Osteocyte (in vitro differentiated cells): ENCODE measurements around the gene SLC10A1. TPM values are rescaled to one million over a fixed set of nuclear protein-coding genes. Genes with fewer than 3 reads are reported as not detected.
"Not testable (repeated sequence)": the region's sequence is repeated elsewhere in the genome, so short reads cannot be mapped to it uniquely, and the experiment has no call there.

Source experiments
- DNase-seq: peaks from one replicate; pipeline ENCODE4 v3.0.0; 2021; ENCODE audit warnings: mixed read lengths; ENCODE audit not compliant: unreplicated experiment; ENCODE audit errors: extremely low spot score
- H3K27ac Mint-ChIP-seq: one replicate; pipeline ENCODE4 v1.8.0; 2021; ENCODE audit warnings: mild to moderate bottlenecking, mixed read lengths; ENCODE audit not compliant: unreplicated experiment
- H3K27me3 Mint-ChIP-seq: one replicate; pipeline ENCODE4 v1.8.0; 2021; ENCODE audit warnings: mixed read lengths; ENCODE audit not compliant: unreplicated experiment
- H3K36me3 Mint-ChIP-seq: one replicate; pipeline ENCODE4 v1.8.0; 2021; ENCODE audit warnings: mixed read lengths; ENCODE audit not compliant: unreplicated experiment
- H3K4me1 Mint-ChIP-seq: one replicate; pipeline ENCODE4 v1.8.0; 2021; ENCODE audit warnings: mixed read lengths; ENCODE audit not compliant: unreplicated experiment
- H3K4me3 Mint-ChIP-seq: one replicate; pipeline ENCODE4 v1.8.0; 2021; ENCODE audit warnings: mild to moderate bottlenecking, moderate library complexity, mixed read lengths; ENCODE audit not compliant: unreplicated experiment
- H3K9me3 Mint-ChIP-seq: one replicate; pipeline ENCODE4 v1.8.0; 2021; ENCODE audit warnings: mixed read lengths; ENCODE audit not compliant: unreplicated experiment
- CTCF ChIP-seq: fragments of 200-600 bp; sonication (generic); IDR thresholded peaks from 2 replicates; pipeline ENCODE4 v1.5.0; 2021; ENCODE audit warnings: antibody characterized with exemption, mild to moderate bottlenecking, moderate library complexity
- total RNA-seq: library from RNA; stranded (reverse); gene quantifications from 2 replicates; pipeline ENCODE4 v1.2.1, GENCODE V29; 2021

The SLC10A1 gene
- total RNA-seq, 1 donor from 2014 or later = not detected

- Mint-ChIP-seq H3K27ac (no peak overlapping the region), H3K4me3 (no peak overlapping the region), H3K36me3 (no peaks in the 10 kb centered on the region), H3K27me3 (peaks cover 9% of the 10 kb centered on the region), H3K9me3 (no peaks in the 10 kb centered on the region), H3K4me1 (no peaks in the 10 kb centered on the region)
- no peak for TF ChIP-seq CTCF
- peak; percentile 2 for DNase-seq
Observed at GRCh38 chr14:69749956-69750355, 47.1 kb downstream of the SLC10A1 start.

- Mint-ChIP-seq H3K27ac (no peak overlapping the region), H3K36me3 (no peaks in the 10 kb centered on the region), H3K9me3 (no peaks in the 10 kb centered on the region), H3K4me1 (no peaks in the 10 kb centered on the region), H3K4me3 (no peak overlapping the region), H3K27me3 (peaks cover 13% of the 10 kb centered on the region)
- no peak for TF ChIP-seq CTCF
- no peak for DNase-seq
Observed at GRCh38 chr14:69741055-69741454, 56.0 kb downstream of the SLC10A1 start.

GRCh38 chr14:69736405-69736804, 60.6 kb downstream of the SLC10A1 start:
- not testable (repeated sequence) for H3K27ac Mint-ChIP-seq, H3K9me3 Mint-ChIP-seq, H3K4me1 Mint-ChIP-seq, H3K4me3 Mint-ChIP-seq, DNase-seq, H3K36me3 Mint-ChIP-seq
- peaks cover 23% of the 10 kb centered on the region for H3K27me3 Mint-ChIP-seq

- H3K36me3 Mint-ChIP-seq, H3K4me3 Mint-ChIP-seq: not testable (repeated sequence)
Observed at GRCh38 chr14:69731919-69732598, 65.0 kb downstream of the SLC10A1 start.

DNA sequence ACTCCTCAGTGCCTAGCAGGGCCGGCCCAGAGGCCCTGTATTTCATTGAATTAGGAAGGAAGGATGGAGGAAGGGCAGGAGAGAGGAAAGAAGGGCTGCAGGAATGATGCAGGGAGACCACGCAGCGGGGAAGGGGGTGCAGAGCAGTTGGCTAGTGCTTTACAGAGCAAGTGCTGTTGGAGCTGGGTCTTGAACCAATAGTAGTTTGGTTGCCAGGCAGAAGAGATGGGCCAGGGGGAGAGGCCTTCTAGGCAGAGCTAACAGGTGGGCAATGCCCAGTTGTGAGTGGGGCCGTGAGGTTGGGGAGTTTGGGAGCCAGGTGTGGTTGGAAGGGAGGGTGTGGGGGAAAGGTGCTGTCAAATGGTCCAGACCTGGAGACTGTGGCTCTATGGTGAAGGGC, 69.2 kb downstream of the SLC10A1 start:
- DNase-seq = no peak
- Mint-ChIP-seq H3K27ac (no peak overlapping the region), H3K9me3 (no peaks in the 10 kb centered on the region), H3K4me3 (no peak overlapping the region), H3K36me3 (no peaks in the 10 kb centered on the region), H3K27me3 (peaks cover 13% of the 10 kb centered on the region), H3K4me1 (peaks cover 3% of the 10 kb centered on the region)
- TF ChIP-seq CTCF = no peak

More at GRCh38 chr14:69731919-69732598, 65.0 kb downstream of the SLC10A1 start:
- not testable (repeated sequence) for H3K27ac Mint-ChIP-seq, H3K4me1 Mint-ChIP-seq, DNase-seq, H3K9me3 Mint-ChIP-seq
- H3K27me3 Mint-ChIP-seq = peaks cover 27% of the 10 kb centered on the region

GRCh38 chr14:69726761-69727511, 70.1 kb downstream of the SLC10A1 start:
- Mint-ChIP-seq H3K27ac (no peak overlapping the region), H3K9me3 (no peaks in the 10 kb centered on the region), H3K27me3 (peaks cover 13% of the 10 kb centered on the region), H3K4me3 (peak overlapping the region; percentile 61), H3K36me3 (no peaks in the 10 kb centered on the region), H3K4me1 (peaks cover 3% of the 10 kb centered on the region)
- peak; percentile 99 for TF ChIP-seq CTCF
- DNase-seq = peak; percentile 93
